GM19452 (cell line): ENCODE measurements around the gene LRRC74B.
"Not testable (repeated sequence)": the region's sequence is repeated elsewhere in the genome, so short reads cannot be mapped to it uniquely, and the experiment has no call there.

Source experiments
- ATAC-seq: cut with Tn5 transposase; IDR thresholded peaks from one replicate; pipeline ENCODE4 v1.9.1; 2021; ENCODE audit not compliant: unreplicated experiment

The LRRC74B gene

DNA sequence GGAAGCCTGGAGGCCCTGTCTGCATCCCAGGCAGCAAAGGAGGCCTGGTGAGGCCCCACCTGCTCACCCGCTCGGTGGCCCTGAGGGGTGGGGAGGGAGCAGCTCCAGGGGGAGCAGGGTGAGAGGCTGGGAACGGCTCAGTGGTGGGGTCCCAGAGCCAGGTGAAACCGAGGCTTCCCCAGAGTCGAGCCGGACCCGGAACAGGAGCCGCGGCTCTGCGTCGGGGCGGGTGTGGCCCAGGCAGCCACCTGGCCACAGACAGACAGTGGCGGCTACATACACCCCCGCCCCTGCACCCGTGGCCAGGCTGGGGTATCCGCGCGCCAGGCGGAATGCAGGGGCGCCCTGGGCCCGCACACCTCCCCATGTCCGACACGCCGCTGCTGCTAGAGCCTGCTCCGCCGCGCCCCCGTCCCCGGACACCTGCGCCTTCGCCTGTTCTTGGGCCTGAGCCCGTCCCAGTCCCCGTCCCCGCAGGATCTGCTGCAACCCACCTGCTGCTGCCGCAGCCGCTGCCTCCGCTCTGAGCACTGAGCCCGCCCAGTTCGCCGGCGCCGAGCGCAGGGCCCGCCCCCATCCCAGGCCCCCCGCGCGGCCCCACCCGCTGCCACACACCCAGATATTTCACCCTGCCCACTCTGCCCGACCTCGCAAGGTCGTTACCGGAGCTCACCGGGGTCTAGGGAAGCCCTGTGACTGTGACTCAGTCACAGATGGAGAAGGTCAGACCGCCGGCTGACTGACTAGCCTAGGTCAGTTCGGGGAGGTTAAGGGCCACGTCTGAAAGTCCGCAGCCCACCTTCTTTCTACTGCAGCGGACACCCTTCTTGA lies 13.5 kb upstream of the LRRC74B start, which contains the start of gene SLC7A4:
Gene SLC7A4, minus strand, starts transcription at position 525 of the 831 bp plus-strand sequence. CDS start 749 bp downstream, outside the sequence.
- ATAC-seq = no peak

DNA sequence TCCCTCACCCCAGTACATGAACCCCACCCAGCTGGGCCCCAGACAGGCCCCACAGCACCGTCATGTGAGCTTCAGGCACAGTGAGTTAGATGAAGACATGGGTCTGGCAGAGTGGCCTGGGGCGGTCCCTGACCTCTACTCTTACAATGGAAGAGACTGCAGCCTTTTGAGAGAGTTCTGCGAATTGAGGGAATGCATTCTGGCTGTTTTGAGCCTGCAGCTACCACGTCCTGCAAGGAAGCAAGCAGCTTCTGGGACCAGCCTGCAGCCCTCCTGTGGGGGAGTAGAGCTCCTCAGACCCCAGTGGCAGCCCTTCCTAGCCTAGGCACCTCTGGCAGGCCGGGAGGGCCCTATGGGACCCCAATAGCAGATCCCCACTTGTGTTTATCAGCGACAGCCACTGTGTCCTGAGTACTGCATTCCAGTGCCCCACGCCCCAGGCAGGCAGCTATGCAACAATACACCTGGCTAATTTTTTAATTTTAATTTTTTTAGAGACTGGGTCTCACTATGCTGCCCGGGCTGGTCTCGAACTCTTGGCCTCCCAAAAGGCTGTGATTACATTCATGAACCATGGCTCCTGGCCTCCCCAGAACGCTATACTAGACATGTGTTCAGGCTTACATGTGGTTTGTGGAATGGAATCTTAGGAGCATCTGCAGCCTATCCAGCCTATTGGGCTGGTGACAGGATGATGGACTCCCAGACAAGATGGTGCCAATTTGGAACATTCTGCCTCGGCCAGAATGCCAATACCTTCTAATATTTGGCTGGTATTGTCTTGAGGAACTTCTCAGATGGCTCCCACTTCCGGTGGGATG lies 12.7 kb upstream of the LRRC74B start:
- ATAC-seq = no peak

GRCh38 chr22:21033895-21034294 lies 11.9 kb upstream of the LRRC74B start:
- no peak for ATAC-seq

GRCh38 chr22:21034989-21035388 lies 10.8 kb upstream of the LRRC74B start:
- no peak for ATAC-seq

GRCh38 chr22:21038405-21038804 lies 7.3 kb upstream of the LRRC74B start:
- no peak for ATAC-seq

DNA sequence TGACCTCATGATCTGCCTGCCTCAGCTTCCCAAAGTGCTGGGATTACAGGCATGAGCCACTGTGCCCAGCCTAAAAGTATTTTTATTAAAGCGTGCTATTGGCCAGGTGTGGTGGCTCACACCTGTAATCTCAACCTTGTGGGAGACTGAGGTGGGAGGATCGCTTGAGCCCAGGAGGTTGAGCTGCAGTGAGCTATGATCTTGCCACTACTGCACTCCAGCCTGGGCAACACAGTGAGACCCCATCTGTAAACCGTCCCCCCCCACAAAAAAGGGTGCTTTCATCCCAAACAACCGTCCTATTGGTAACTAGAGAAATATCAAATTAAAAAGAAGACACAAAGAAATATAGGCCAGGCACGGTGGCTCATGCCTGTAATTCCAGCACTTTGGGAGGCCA lies 6.6 kb upstream of the LRRC74B start:
- ATAC-seq = not testable (repeated sequence)

GRCh38 chr22:21041937-21042336 lies 3.8 kb upstream of the LRRC74B start:
- no peak for ATAC-seq

DNA sequence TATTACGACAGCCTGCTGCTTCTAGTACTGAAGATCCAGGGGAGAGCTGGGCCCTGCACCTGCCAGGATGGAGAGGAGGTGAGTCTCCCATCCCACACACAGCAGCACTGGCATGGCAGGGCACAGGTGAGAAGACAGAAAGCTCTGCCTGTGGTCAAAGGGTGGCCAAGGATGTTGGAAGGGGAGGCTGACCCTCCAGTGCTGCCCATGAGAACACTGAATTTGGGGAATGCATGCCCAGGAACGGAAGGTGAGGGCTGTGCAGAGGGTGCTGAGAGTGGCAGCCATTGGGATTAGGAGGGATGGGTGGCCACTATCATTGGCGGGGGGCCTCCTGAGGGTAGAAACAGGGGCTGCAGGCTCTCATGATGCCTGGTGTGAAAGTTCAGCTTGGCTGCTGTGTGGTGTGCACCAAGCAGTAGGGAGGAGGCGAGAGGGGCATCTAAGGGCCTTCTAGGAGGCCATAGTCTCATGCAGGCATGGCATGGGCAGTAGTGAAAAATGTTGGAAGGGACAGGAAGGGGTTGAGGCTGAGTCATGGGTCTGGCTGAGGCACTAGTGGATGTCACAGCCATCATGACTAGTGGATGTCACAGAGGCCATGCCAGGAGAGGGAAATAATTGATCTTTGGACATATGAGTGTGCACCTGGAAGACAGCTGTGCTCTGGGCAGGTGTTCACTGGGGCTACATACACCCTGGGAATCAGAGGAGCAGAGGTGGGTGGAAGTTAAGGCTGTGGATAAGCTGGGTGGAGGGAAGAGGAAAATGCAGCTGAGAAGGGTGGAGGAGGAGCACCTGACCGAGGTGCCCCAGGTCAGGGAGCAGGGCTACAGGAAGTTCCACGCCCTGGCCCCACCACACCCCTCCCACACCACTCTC lies 2.5 kb upstream of the LRRC74B start:
- no peak for ATAC-seq

DNA sequence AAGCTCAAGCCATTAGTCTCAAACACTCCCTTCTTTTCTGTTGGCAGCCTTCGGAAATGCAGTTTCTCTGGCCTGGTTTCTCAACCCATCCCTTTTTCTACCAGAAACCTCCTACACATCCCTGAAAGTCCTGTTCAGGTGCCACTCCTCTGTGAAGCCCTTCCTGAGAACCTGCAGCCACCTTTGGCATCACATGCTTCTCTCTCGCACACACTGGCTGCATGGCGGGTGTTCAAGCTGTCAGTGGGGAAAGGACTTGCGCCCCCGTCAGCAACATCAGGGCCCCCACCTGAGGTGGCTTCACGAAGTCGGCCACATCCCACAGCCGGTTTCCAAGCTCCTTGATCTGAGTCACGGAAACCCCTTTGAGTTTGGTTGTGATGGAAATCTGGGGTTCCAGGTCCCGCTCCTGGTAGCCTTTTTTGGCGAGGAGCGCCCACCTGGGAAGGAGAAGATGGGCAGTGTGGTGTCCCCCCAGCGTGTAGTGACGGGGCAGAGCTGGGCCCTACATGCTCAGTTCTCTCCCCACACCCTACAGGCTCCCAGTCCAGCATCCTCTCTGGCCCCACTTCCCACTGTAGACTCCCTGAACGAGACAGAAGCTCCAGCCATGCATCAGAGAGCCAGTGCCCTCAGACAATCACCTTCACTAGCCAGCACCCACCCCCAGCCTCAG lies 1.7 kb upstream of the LRRC74B start:
- no peak for ATAC-seq

DNA sequence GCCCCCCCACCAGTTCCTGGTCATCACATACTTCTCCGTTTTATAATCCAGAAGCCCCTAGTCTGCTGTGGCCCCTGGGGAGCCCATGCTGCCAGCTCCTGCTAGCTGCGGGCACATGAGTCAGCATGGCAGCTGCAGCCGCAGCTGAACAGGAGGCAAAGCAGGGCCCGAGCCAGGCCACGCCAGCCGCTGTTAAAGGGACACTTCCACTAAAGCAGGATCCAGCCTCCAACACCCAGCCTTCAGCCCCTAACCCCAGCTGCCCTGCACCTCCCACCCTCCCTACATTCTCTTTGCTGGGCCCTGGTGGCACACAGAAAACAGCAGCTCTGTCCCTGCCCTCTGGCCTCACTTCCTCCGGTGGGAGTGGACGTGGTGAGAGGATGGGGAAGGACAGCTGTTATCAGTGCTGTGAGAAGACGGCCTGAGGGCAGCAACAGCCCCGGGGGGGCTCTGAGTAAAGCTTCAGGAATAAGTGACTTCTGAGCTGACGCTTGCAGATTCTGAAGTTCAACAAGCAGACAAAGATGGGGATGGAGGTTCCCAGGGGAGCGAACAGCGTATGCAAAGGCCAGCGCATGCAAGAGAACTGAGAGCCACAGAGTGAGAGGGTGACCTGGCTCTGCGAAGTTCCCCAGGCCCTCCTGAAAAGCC lies 688 bp upstream of the LRRC74B start:
- ATAC-seq = no peak

DNA sequence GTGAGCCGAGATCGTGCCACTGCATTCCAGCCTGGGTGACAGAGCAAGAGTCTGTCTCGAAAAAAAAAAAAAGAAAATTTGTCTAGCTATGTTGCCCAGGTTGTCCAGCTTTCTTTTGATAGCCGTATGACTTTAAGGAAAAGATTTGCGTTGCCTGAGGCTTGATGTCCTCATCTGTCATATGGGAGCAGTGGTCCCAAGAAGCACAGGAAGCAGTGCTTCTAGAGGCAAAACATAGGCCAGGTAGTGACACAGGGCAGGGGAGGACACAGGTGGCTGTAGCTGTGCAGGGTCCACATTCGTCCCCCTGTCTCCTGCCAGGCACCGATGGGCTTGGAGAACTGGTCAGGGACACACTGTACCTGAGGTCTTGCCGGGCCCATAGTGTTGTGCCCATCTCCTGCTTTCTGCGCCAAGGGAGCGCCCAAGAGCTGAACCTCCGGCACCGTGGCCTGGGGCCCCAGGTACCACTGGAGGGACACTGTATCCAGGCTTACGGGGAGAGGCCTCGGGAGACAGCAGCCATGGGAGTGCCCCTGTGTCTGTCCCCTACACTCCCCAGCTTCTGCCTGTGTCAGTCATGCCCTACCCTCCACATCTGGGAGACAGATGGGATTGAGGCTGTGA lies 1.4 kb downstream of the LRRC74B start:
- ATAC-seq = no peak

DNA sequence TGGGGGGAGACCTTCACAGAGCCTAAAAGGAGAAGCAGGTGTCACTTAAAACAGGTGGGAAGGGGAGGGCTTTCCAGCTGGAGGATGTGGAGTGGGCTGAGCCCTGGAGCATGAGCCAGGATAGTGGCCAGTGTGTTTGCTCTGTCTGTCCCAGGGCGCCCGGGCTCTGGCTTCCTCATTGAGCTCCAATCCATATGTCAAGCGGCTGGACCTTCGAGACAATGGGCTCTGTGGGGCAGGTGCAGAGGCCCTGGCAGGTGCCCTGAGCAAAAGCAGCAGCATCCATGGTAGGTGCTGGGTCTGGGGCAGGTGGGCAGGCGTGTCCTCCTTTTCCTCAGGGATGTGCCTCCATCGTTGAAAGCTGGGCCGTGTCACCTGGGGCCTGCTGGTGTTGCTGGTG lies 2.0 kb downstream of the LRRC74B start:
- no peak for ATAC-seq

DNA sequence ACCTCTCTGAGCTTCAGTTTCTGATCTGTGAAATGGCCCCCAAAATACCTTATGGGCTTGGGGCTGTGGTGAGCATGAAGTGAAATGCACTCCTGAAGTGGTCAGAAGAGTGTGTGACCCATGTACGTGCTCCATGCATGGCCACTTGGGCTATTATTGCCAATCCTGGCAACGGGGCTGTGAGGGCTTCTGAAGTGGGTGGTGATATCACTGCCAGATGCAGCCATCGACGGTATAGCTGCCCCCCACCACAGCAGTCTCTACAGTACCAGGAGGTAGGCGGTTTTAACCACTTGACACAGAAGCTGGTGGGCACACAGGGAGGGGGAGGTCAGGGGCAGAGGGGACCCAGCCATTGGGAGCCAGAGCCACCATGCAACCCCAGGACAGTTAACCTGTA lies 2.7 kb downstream of the LRRC74B start:
- not testable (repeated sequence) for ATAC-seq

GRCh38 chr22:21048965-21049364 lies 3.2 kb downstream of the LRRC74B start:
- not testable (repeated sequence) for ATAC-seq

DNA sequence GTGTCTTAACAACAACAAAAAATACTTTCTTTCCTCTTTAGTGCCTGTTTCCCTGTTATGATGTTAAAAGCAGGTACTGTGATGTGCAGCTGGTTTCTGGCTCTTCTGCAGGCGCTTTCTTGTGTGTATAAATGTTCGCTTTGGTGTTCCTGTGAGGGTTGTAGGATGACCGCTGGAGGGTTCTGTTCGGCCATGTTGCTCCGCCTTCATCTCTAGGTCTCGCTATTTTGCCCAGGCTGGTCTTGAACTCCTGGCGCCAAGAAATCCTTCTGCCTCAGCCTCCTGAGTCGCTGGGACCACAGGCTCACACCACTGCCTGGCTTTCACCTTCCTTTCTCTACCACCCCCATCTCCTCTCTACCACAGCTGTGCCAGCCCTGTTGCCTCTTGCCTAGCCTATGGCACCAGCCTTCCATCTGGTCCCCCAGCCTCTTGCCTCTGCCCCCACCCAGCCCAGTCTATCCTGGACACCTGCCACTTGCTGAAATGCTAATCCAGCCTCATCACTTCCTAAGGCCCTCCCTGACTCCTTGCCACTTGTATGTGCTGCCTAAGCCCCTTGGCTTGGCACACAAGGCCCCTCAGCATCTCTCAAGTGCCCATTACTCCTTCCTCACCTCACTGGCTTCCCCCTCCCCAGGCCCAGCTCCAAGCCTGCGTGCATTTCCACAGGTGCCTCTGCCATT lies 5.5 kb downstream of the LRRC74B start:
- no peak for ATAC-seq

GRCh38 chr22:21051831-21052400 lies 6.2 kb downstream of the LRRC74B start:
- no peak for ATAC-seq

DNA sequence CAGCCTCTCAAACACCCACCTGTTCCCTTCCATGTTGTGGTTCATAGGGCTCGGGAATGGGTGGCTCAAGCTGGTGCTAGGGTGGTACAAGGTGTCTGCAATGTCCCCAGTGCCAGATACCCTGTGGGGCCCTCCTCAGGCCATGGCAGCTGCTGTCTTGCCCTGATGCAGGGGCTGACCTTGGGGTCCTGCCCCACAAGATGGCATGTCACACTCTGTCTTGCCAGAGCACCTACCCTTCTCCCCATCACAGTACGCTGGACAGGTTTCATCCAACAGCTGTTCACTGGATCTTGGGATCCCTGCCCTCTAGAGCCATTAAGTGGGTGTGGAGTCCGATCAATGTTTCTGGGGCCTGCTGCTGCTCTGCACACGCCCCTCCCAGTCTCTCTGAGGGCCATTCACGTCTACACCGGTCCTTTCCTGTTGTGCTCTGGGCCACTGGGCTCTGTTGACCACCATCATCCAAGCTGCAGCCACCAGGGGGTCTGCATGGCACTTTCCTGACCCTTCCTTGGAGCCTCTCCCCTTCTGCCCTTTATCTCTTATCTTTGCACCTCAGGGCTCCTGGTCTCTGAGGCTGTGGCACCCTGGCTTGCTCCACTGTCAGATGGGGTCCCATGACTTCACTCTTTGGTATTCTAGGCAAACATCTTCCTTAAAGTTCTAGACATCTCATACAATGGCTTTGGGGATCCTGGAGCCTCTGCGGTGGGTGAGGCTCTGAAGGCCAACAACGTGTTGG lies 7.1 kb downstream of the LRRC74B start:
- ATAC-seq = no peak
